Measurements from ENCODE around the gene SLAMF7. TPM values are rescaled to one million over a fixed set of nuclear protein-coding genes. Genes with fewer than 3 reads are reported as not detected.
"Not testable (repeated sequence)": the region's sequence is repeated elsewhere in the genome, so short reads cannot be mapped to it uniquely, and the experiment has no call there.

SLAMF7 gene
- total RNA-seq, 1 experiment from 2014 or later: 3.6 TPM

GRCh38 chr1:160711602-160712311, 27.3 kb upstream of the SLAMF7 start, which contains the start of gene CD48:
TSS of gene CD48 (minus strand) at chr1:160711822. CDS start at chr1:160711763, 59 bp downstream.
- Histone ChIP-seq H3K9me3 (ENCODE audit: insufficient read depth, low read depth) (no peaks in the 10 kb centered on the region), H3K4me2 (no peak within 1 kb of the TSS), H3K4me1 (replicated peaks; ENCODE audit: insufficient read depth) (no peaks in the 10 kb centered on the region), H3F3A (ENCODE audit: insufficient read depth, low read depth) (no peaks in the 10 kb centered on the region), H3K27ac (no peak within 1 kb of the TSS), H3K36me3 (ENCODE audit: low read depth) (no peaks in the 10 kb centered on the region), H3K79me2 (ENCODE audit: low read depth) (no peaks in the 10 kb centered on the region), H3K4me3 (no peak within 1 kb of the TSS), H3K9me2 (ENCODE audit: insufficient read depth) (no peaks in the 10 kb centered on the region), H3K27me3 (ENCODE audit: insufficient read depth, low read depth) (peaks cover 80% of the 10 kb centered on the region), H4K20me1 (ENCODE audit: insufficient read depth) (no peaks in the 10 kb centered on the region), H2AFZ (no peak within 1 kb of the TSS)
- BruUV-seq (replicated peaks): no TSS peak
- CTCF ChIA-PET: no interaction called here
- intact Hi-C loops (cut with micrococcal nuclease; ENCODE audit: unreplicated experiment): no loop called here
- DNase-seq: no peak
- TF ChIP-seq, protein P1, sequence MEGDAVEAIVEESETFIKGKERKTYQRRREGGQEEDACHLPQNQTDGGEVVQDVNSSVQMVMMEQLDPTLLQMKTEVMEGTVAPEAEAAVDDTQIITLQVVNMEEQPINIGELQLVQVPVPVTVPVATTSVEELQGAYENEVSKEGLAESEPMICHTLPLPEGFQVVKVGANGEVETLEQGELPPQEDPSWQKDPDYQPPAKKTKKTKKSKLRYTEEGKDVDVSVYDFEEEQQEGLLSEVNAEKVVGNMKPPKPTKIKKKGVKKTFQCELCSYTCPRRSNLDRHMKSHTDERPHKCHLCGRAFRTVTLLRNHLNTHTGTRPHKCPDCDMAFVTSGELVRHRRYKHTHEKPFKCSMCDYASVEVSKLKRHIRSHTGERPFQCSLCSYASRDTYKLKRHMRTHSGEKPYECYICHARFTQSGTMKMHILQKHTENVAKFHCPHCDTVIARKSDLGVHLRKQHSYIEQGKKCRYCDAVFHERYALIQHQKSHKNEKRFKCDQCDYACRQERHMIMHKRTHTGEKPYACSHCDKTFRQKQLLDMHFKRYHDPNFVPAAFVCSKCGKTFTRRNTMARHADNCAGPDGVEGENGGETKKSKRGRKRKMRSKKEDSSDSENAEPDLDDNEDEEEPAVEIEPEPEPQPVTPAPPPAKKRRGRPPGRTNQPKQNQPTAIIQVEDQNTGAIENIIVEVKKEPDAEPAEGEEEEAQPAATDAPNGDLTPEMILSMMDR (conservative IDR thresholded peaks at IDR 0.05): no peak
- no peak for TF ChIP-seq EZH2 (IDR thresholded peaks at IDR 0.05; ENCODE audit: low read depth)
- POLR2A ChIA-PET (ENCODE audit: unreplicated experiment): no interaction called here

DNA sequence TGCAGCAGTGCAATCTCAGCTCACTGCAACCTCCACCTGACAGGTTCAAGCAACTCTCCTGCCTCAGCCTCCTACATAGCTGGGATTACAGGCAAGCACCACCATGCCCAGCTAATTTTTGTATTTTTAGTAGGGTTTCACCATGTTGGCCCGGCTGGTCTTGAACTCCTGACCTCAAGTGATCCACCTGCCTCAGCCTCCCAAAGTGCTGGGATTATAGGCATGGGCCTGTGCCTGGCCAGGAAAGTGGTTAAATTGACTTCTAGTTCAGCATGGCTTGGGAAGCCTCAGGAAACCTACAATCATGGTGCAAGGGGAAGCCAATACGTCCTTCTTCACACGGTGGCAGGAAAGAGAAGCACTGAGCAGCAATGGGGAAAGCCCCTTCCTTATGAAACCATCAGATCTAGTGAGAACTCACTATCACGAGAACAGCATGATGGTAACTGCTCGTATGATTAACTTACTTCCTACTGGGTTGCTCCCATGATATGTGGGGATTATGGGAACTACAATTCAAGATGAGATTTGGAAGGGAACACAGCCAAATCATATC, 26.4 kb upstream of the SLAMF7 start:
- H3K79me2 ChIP-seq (ENCODE audit: low read depth); POLR2A ChIA-PET (ENCODE audit: unreplicated experiment); H3K9me3 ChIP-seq (ENCODE audit: insufficient read depth, low read depth); H4K20me1 ChIP-seq (ENCODE audit: insufficient read depth); H3K4me1 ChIP-seq (replicated peaks; ENCODE audit: insufficient read depth); H3K4me2 ChIP-seq; H3K36me3 ChIP-seq (ENCODE audit: low read depth); DNase-seq; H3F3A ChIP-seq (ENCODE audit: insufficient read depth, low read depth); H2AFZ ChIP-seq; H3K27ac ChIP-seq; H3K4me3 ChIP-seq; intact Hi-C loops (cut with micrococcal nuclease; ENCODE audit: unreplicated experiment); BruUV-seq (replicated peaks); H3K9me2 ChIP-seq (ENCODE audit: insufficient read depth): not testable (repeated sequence)
- CTCF ChIA-PET: interaction anchor here (0.6 kb wide), 1 partner anchor 283 kb away, joined by 6 read pairs; no protein-coding TSS in a partner anchor
- peaks cover 78% of the 10 kb centered on the region for H3K27me3 ChIP-seq (ENCODE audit: insufficient read depth, low read depth)

GRCh38 chr1:160713161-160713560, 25.9 kb upstream of the SLAMF7 start:
- Histone ChIP-seq H3K36me3 (ENCODE audit: low read depth) (no peaks in the 10 kb centered on the region), H3K4me3 (no peak overlapping the region), H3K27ac (no peak overlapping the region), H3F3A (ENCODE audit: insufficient read depth, low read depth) (no peaks in the 10 kb centered on the region), H3K9me2 (ENCODE audit: insufficient read depth) (no peaks in the 10 kb centered on the region), H3K79me2 (ENCODE audit: low read depth) (no peaks in the 10 kb centered on the region), H2AFZ (no peak overlapping the region), H3K9me3 (ENCODE audit: insufficient read depth, low read depth) (no peaks in the 10 kb centered on the region), H3K4me2 (no peak overlapping the region), H3K4me1 (replicated peaks; ENCODE audit: insufficient read depth) (no peaks in the 10 kb centered on the region), H3K27me3 (ENCODE audit: insufficient read depth, low read depth) (peaks cover 78% of the 10 kb centered on the region), H4K20me1 (ENCODE audit: insufficient read depth) (no peaks in the 10 kb centered on the region)
- ChIA-PET POLR2A (ENCODE audit: unreplicated experiment) (no interaction called here), CTCF (interaction anchor here (0.6 kb wide), 1 partner anchor 282 kb away, joined by 6 read pairs; no protein-coding TSS in a partner anchor)
- TF ChIP-seq, protein P1 (conservative IDR thresholded peaks at IDR 0.05): no peak
- TF ChIP-seq EZH2 (IDR thresholded peaks at IDR 0.05; ENCODE audit: low read depth): no peak
- intact Hi-C loops (cut with micrococcal nuclease; ENCODE audit: unreplicated experiment): no loop called here
- BruUV-seq (replicated peaks): no TSS peak
- no peak for DNase-seq

GRCh38 chr1:160714034-160714648, 24.9 kb upstream of the SLAMF7 start:
- H3K4me1 ChIP-seq (replicated peaks; ENCODE audit: insufficient read depth); H3K36me3 ChIP-seq (ENCODE audit: low read depth); CTCF ChIA-PET; H3K9me3 ChIP-seq (ENCODE audit: insufficient read depth, low read depth); H3K79me2 ChIP-seq (ENCODE audit: low read depth); DNase-seq; H4K20me1 ChIP-seq (ENCODE audit: insufficient read depth); POLR2A ChIA-PET (ENCODE audit: unreplicated experiment); intact Hi-C loops (cut with micrococcal nuclease; ENCODE audit: unreplicated experiment); H2AFZ ChIP-seq; BruUV-seq (replicated peaks); H3K4me2 ChIP-seq; H3K27ac ChIP-seq; H3K4me3 ChIP-seq; H3K9me2 ChIP-seq (ENCODE audit: insufficient read depth); H3F3A ChIP-seq (ENCODE audit: insufficient read depth, low read depth): not testable (repeated sequence)
- H3K27me3 ChIP-seq (ENCODE audit: insufficient read depth, low read depth): peaks cover 71% of the 10 kb centered on the region

All from PC-9 (cell line).